22Rv1 (cell line): Measurements from ENCODE around the gene TBX21.

Source experiments
- CTCF ChIP-seq: fragments of 450-650 bp; IDR thresholded peaks from 2 replicates; pipeline ENCODE4 v1.5.1; 2017; ENCODE audit warnings: mild to moderate bottlenecking
- ZFX ChIP-seq: fragments of 450-650 bp; IDR thresholded peaks from 2 replicates; pipeline ENCODE4 v1.6.1; 2017; ENCODE audit warnings: antibody characterized with exemption, borderline replicate concordance

- no peak for TF ChIP-seq CTCF
- TF ChIP-seq ZFX = no peak
Observed at GRCh38 chr17:47729476-47729875, 3.6 kb upstream of the TBX21 start.
